Ovary (tissue), 9 donors: ENCODE results near the gene USP2. TPM values are rescaled to one million over a fixed set of nuclear protein-coding genes. Genes with fewer than 3 reads are reported as not detected.
A peak's percentile ranks its signal among the peaks of the same experiment; 100 is the strongest.

Experiments used
- DNase-seq, 5 donors: peaks; one replicate each; pipeline ENCODE4 v3.0.0-alpha.2; 2019 to 2020
- H3K27ac ChIP-seq, 2 donors: fragments of 200-600 bp; one replicate each; pipeline versions ENCODE4 v1.5.1 to v1.8.0; 2019 to 2022
- H3K27me3 ChIP-seq: fragments of 200-600 bp; one replicate; pipeline ENCODE4 v1.8.0; 2022
- H3K36me3 ChIP-seq: fragments of 200-600 bp; sonication (generic); one replicate; pipeline ENCODE4 v1.5.1; 2019
- H3K4me1 ChIP-seq: one replicate; pipeline ENCODE4 v1.8.1; 2013; ENCODE audit warnings: mild to moderate bottlenecking, moderate library complexity; ENCODE audit not compliant: insufficient read depth
- H3K4me3 ChIP-seq: fragments of 200-600 bp; sonication (generic); one replicate; pipeline ENCODE4 v1.5.1; 2017
- H3K9me3 ChIP-seq, 2 donors: fragments of 200-600 bp in 1 of 2; sonication (generic) in 1 of 2; one replicate each; pipeline versions ENCODE4 v1.5.1 to v1.8.1; 2013 to 2019; ENCODE audit warnings: mild to moderate bottlenecking in 1 of 2, moderate library complexity in 1 of 2
- EP300 ChIP-seq: sonication (generic); formaldehyde crosslinking; IDR thresholded peaks from one replicate; pipeline ENCODE4 v1.6.1; 2017; ENCODE audit warnings: antibody characterized with exemption
- POLR2A ChIP-seq: fragments of 450-650 bp; IDR thresholded peaks from one replicate; pipeline ENCODE4 v1.6.1; 2017; ENCODE audit warnings: antibody characterized with exemption, mild to moderate bottlenecking, moderate library complexity
- WGBS, 3 donors: extraction: QIAGEN DNeasy Blood & Tissue Kit in 1 of 3; methylation state at CpG; one replicate each; pipeline versions ENCODE4 v1.1.5 to v1.1.7; 2013 to 2017; 5-methylcytosine and 5-hydroxymethylcytosine counted together
- intact Hi-C, 4 donors: fragments of 100-400 bp; cut with DNase I; formaldehyde crosslinking; loops; one replicate each; pipeline versions ENCODE4 v1.11.0 to v1.15.1; 2022 to 2023
- polyA plus RNA-seq, 2 donors: library from polyadenylated mRNA; stranded (reverse); fragments of 200-250 nt in 1 of 2; fragments of 350-450 nt in 1 of 2; fragmentation: Illumina TruSeq in 1 of 2; extraction: RNeasy Lipid Tissue Mini Kit (QIAGEN cat#74804) in 1 of 2; gene quantifications; one replicate each; pipeline ENCODE4 v1.2.3, GENCODE V29; 2013 to 2014
- total RNA-seq, 7 donors: library from RNA; depleted of rRNA in 2 of 7; stranded (reverse); fragments of >200 nt in 2 of 7; fragmentation: NEBNext Ultra II Directional in 3 of 7; extraction: Animal tissue kit (Norgen Biotek cat#: 25700) in 3 of 7; gene quantifications; one replicate each; pipeline versions ENCODE4 v1.1.0 to v1.2.4, GENCODE V29; 2016 to 2023
- TF ChIP-seq, protein P1 (sequence below), 3 donors: fragments of 450-650 bp in 2 of 3; fragments of 200-600 bp in 1 of 3; IDR thresholded peaks; one replicate each; pipeline versions ENCODE4 v1.5.1 to v1.8.0; 2016 to 2022; ENCODE audit warnings: antibody characterized with exemption in 3 of 3, mild to moderate bottlenecking in 1 of 3
- donor health status: DM: no; HTN: no; CAD: no; lungs with moderate emphysema.
- donor health status: DM: no; HTN: no; CAD: no.
- donor health status: Bipolar disorder and iron deficiency.
- donor health status: DM: yes; HTN: yes; CAD: no.
- donor health status: DM: no; HTN: no; CAD: no.
- donor health status: DM: yes; HTN: yes; CAD: no.

Gene USP2
- total and polyA plus RNA-seq, 9 donors = 1.0 to 16.9 (median 4.0) TPM

DNA sequence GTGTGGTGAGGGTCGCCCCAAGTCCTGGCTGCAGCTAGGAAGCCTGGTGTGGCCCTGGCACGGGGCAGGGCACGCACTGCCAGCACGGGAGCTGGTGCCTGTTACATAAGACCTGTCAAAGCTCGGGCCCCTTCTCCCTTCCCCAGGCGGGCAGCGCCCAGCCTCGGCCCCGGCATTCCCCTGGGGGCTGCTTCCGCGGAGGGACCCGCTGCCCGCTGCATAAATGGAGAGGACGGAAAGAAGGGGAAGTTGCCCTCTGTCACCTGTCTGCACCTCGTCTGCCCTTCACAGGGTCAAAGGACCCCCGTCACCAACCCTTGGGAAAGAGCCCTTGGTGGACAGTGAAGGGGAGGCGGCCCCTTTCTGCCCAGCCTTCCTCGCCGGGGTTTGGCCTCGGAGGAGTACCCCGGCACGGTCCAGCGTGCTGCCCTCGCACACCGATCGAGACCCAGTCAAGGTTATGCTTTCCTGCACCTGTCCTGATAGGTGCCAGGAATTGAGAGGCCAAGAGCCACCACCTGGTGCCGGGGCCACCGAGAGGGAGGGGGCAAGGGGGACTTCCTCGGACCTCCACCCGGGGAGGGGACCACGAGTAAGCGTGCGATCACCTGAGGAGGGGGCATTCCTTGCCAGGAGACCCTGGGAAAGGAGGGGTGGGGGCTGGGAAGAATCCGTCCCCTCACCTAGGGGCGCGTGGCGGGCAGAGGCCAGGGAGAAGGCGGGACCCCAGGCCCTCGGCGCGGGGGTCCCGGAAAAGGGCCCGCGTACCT lies 18.2 kb downstream of the USP2 start:
- no peaks in the 10 kb centered on the region for H3K27me3 ChIP-seq
- peaks cover 14% of the 10 kb centered on the region for H3K4me1 ChIP-seq
- H3K27ac ChIP-seq = peak overlapping the region; percentile 41 to 54
- H3K9me3 ChIP-seq = no peaks in the 10 kb centered on the region
- 59 to 61% (median 59%) methylated on average over 42 to 44 of the region's 44 CpGs for WGBS, 3 donors
- intact Hi-C loops = no loop called here
- H3K36me3 ChIP-seq = no peaks in the 10 kb centered on the region
- TF ChIP-seq, protein P1, sequence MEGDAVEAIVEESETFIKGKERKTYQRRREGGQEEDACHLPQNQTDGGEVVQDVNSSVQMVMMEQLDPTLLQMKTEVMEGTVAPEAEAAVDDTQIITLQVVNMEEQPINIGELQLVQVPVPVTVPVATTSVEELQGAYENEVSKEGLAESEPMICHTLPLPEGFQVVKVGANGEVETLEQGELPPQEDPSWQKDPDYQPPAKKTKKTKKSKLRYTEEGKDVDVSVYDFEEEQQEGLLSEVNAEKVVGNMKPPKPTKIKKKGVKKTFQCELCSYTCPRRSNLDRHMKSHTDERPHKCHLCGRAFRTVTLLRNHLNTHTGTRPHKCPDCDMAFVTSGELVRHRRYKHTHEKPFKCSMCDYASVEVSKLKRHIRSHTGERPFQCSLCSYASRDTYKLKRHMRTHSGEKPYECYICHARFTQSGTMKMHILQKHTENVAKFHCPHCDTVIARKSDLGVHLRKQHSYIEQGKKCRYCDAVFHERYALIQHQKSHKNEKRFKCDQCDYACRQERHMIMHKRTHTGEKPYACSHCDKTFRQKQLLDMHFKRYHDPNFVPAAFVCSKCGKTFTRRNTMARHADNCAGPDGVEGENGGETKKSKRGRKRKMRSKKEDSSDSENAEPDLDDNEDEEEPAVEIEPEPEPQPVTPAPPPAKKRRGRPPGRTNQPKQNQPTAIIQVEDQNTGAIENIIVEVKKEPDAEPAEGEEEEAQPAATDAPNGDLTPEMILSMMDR (IDR thresholded peaks at IDR 0.05) = no peak
- TF ChIP-seq EP300 = no peak
- no peak for TF ChIP-seq POLR2A
- DNase-seq = peak in 3 of 5 donors; percentile 43 to 53 (median 48)
- peak overlapping the region; percentile 45 for H3K4me3 ChIP-seq

DNA sequence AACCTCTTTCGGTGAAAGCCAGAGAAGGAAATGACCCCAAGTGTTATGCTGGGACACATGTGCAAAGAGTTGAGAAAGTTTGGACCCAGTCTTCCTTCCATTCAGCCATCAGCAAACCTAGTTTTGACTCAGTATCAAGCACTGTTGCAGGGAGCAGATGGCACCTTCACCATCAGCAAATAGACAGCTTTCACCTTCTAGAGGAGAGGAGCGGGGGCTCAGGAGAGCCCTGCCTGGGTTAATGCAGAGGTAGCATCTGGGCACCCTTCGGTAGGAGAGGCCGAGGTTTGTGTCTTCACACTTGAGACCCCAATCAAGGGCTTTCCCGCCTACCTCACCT lies 18.8 kb downstream of the USP2 start:
- Histone ChIP-seq H3K27me3 (no peaks in the 10 kb centered on the region), H3K36me3 (no peaks in the 10 kb centered on the region), H3K4me3 (peak overlapping the region; percentile 45), H3K4me1 (peaks cover 10% of the 10 kb centered on the region), H3K9me3 (no peaks in the 10 kb centered on the region), H3K27ac (peak overlapping the region in 1 of 2 donors; percentile 54)
- TF ChIP-seq, protein P1 (IDR thresholded peaks at IDR 0.05) = no peak
- TF ChIP-seq EP300 (no peak), POLR2A (no peak)
- 86 to 94% (median 92%) methylated on average over 5 of the region's 5 CpGs for WGBS, 3 donors
- no peak for DNase-seq
- intact Hi-C loops = no loop called here

DNA sequence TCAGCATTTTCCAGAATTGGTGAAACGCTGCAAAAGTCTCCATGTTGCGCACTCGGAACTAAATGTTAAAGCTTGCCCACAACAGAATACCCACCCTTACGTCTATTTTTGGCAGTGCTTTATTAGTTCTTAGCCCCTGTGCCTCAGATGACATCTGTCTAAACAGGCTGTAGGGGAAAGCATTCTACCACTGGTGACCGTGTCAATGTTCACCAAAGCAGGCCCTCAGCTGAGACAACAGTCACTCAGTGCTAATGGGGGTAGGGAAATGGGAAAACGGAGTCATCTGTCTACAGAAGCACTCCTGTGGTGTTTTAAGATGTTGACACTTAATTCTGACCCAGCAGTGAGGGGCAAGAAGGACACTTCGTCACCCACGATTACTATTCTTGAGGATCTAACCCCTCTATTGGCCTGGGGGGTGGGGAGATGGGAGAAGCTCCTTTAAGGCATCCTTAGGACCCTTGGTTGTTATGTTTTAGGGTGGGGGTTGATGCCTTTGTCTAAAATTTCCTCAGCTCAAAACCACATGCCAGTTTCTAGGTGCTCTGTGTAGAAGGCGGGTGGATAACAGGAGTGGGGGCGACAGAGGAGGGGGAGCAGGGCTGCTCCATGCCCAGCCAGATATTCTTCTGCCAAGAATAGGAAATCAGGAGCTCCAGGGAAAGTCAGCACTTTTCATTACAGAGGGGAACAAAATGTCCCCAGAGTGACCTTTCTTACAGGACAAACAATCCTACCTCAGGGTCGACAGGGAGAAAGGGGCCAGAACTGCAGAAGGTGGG lies 19.4 kb downstream of the USP2 start:
- peak in 1 of 5 donors; percentile 16 for DNase-seq
- peaks cover 10% of the 10 kb centered on the region for H3K4me1 ChIP-seq

DNA sequence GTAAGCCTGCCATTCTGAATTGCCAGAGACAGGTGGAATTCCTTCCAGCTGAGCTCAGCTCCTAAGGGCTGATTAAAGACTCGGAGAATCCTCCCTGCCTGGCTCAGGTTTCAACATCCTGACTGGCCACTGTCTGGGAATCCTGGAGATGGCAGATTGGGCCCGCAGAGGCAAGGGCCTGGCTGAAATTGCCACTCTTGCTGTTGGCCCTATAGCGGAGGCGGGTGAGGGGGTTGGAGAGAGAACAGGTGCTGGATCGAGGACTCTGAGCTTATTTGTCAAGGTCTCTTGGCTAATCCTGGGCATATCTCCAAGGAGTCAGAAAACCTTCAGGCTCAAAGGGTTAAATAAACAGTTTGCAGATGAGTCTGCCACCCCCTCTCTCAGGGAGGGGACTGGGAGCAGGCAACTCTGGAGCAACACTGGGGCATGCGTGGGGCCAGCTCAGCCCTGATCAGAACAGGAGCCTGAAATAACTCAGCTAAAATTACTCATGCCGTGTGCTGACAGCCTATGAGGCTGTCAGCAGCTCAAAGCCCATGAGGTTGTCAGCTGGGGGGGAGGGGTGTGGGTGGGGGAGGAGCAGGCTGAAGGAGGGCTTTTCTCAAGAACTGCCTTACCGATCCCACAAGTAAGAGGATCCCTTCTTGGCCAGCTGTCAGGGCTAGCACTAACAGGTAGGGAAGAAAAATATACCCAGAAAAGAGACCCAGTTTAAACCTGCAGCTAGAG lies 20.3 kb downstream of the USP2 start:
- H3K36me3 ChIP-seq = no peaks in the 10 kb centered on the region
- peak overlapping the region; percentile 14 to 55 for H3K27ac ChIP-seq
- WGBS, 3 donors = 16 to 26% (median 18%) methylated on average over 8 of the region's 8 CpGs
- H3K4me3 ChIP-seq = no peak overlapping the region
- H3K27me3 ChIP-seq = no peaks in the 10 kb centered on the region
- peaks cover 10% of the 10 kb centered on the region for H3K4me1 ChIP-seq
- TF ChIP-seq POLR2A = no peak
- TF ChIP-seq, protein P1 (IDR thresholded peaks at IDR 0.05) = no peak
- TF ChIP-seq EP300 = no peak
- intact Hi-C loops = no loop called here
- DNase-seq = peak; percentile 34 to 71 (median 45)
- no peaks in the 10 kb centered on the region for H3K9me3 ChIP-seq

More for the DNA sequence above, 19.4 kb downstream of the USP2 start:
- H3K27ac ChIP-seq = peak overlapping the region in 1 of 2 donors; percentile 55
- no peak for TF ChIP-seq EP300
- TF ChIP-seq, protein P1 (IDR thresholded peaks at IDR 0.05) = no peak
- no peak for TF ChIP-seq POLR2A
- H3K9me3 ChIP-seq = no peaks in the 10 kb centered on the region
- 72 to 76% (median 74%) methylated on average over 11 of the region's 11 CpGs for WGBS, 3 donors
- H3K4me3 ChIP-seq = peak overlapping the region; percentile 45
- no peaks in the 10 kb centered on the region for H3K27me3 ChIP-seq
- intact Hi-C loops = no loop called here
- no peaks in the 10 kb centered on the region for H3K36me3 ChIP-seq
